ENCODE data around the gene ERGIC1. TPM values are rescaled to one million over a fixed set of nuclear protein-coding genes. Genes with fewer than 3 reads are reported as not detected.

Gene ERGIC1
- total RNA-seq, 8 experiments from 2014 or later: 31.7 to 98.4 (median 57.7) TPM

DNA sequence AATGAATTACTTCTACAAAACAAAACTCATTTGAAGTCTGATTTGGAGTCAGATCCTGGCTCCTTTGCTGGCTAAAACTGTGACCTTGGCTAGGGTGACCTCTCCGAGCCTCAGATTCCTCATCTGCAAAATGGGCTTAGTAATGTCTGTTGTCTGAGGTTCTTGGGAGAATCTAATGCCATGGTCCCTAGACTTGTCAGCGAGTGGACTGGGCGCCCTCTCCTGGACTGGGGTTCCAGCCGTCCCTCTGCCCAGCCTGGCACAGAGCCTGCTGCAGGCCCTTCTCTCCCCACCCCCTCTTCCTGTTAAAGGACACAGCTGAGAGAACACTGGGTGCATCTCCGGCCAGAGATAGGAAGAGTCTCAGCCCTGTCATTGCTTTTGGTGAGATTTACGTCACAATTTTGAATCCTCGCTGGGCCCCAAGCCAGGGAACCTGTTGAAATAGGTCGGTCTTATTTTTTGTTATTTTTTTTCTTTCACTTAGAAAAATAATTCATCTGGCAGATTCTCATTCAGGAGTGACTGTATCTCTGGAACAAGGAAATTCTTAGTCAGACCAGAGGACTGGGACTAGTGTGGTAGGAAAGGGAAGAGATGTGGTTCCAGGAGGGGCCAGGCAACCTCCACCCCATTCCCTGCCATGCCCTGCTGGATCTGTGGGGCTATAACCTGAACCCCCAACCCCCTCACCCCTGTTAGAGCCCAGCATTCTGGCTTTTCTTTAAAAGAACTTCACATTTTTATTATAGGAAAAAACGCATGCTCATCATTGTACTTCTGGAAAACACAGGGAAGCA is 77.0 kb downstream of the ERGIC1 start:
- ATAC-seq (replicated peaks in 6 of 8): peak in 2 of 8 experiments; percentile 31 to 50
- in situ Hi-C loops (cut with MboI; ENCODE audit: low pct_unique_long_range_greater_than_20kb in 2 of 9, low sequenced_read_pairs in 9 of 9, unreplicated experiment in 9 of 9): loop anchor here in 1 of 9 experiments (25.0 kb wide), 1 partner anchor 424 kb away; no protein-coding TSS in a partner anchor
- 44 to 100% (median 79%) methylated on average over 1 to 5 of the region's 9 CpGs; no CpG with 5 or more reads in 3 of the 10 experiments for WGBS, 10 experiments
- Histone ChIP-seq H3K27ac (no peak overlapping the region), H3K4me1 (replicated peaks in 1 of 2) (peaks cover 9 to 12% of the 10 kb centered on the region in 2 donors), H3K4me3 (no peak overlapping the region)

GRCh38 chr5:172911628-172911880 is 77.5 kb downstream of the ERGIC1 start:
- WGBS, 10 experiments: 0 to 100% (median 83%) methylated on average over 1 to 2 of the region's 2 CpGs; no CpG with 5 or more reads in 1 of the 10 experiments
- in situ Hi-C loops (cut with MboI; ENCODE audit: low pct_unique_long_range_greater_than_20kb in 2 of 9, low sequenced_read_pairs in 9 of 9, unreplicated experiment in 9 of 9): loop anchor here in 1 of 9 experiments (25.0 kb wide), 1 partner anchor 424 kb away; no protein-coding TSS in a partner anchor
- peaks cover 4 to 7% of the 10 kb centered on the region in 2 donors for H3K4me1 ChIP-seq (replicated peaks in 1 of 2)
- no peak for ATAC-seq (replicated peaks in 6 of 8)
- no peak overlapping the region for H3K27ac ChIP-seq
- no peak overlapping the region for H3K4me3 ChIP-seq

DNA sequence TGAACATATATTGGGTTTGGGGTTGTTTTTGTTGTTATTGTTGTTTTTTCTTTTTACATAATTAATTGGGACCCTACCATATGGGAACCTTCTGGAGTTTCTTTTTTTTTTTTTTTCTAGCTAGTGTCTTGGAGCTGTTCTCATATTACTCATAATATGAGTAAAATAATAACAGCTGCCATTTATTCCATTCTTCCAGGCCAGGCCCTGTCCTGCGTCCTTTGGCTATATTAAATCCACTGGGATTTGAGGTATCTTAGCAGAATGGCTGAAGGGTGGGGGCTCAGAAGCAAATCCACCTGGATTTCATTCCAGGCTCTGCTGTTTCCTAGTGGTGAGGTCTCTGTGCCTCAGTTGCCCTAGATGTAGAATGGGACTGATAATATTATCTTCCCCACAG is 77.9 kb downstream of the ERGIC1 start:
- H3K27ac ChIP-seq: no peak overlapping the region
- no peak overlapping the region for H3K4me3 ChIP-seq
- no peak for ATAC-seq (replicated peaks in 6 of 8)
- in situ Hi-C loops (cut with MboI; ENCODE audit: low pct_unique_long_range_greater_than_20kb in 2 of 9, low sequenced_read_pairs in 9 of 9, unreplicated experiment in 9 of 9): loop anchor here in 1 of 9 experiments (25.0 kb wide), 1 partner anchor 425 kb away; no protein-coding TSS in a partner anchor
- WGBS, 10 experiments: 89 to 100% methylated on average over 1 of the region's 1 CpG; no CpG with 5 or more reads in 8 of the 10 experiments
- peaks cover under 1 to 2% of the 10 kb centered on the region in 2 donors for H3K4me1 ChIP-seq (replicated peaks in 1 of 2)

DNA sequence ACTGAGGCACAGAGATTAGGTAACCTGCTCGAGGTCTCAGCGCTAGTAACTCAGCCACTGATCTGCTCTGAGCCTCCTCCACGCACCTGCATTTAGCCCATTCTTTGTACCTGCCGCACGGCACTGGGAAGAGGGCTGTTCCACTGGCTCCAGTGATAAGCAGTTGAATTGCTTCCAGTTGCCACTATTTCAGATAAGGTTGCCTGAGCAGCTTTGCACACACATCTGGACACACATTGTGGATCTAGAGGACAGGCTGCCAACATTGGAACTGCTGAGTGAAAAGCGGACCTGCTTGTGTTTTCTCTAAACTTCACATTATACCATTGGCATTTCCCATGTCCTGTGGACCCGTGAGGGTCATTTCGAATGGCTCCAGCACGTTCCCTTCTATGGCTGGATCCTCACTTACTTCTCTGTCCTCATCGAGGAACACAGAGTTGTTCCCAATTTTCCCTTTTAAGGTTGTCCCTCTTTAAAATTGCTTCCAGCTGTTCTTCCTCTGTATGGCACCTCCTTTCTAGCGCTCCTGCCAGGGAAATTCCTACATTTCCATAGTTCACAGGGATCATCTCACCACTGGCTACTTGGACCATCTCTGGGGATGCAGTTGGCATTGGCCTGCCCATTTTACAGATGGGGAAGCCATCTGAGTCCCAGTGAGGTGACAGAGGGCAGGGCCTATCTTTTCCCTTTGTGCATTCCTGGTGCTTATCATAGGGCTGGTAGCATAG is 79.2 kb downstream of the ERGIC1 start:
- ATAC-seq (replicated peaks in 6 of 8): no peak
- WGBS, 10 experiments: 33 to 98% (median 86%) methylated on average over 1 to 7 of the region's 11 CpGs; no CpG with 5 or more reads in 2 of the 10 experiments
- in situ Hi-C loops (cut with MboI; ENCODE audit: low pct_unique_long_range_greater_than_20kb in 2 of 9, low sequenced_read_pairs in 9 of 9, unreplicated experiment in 9 of 9): loop anchor here in 1 of 9 experiments (25.0 kb wide), 1 partner anchor 426 kb away; no protein-coding TSS in a partner anchor
- no peak overlapping the region for H3K4me3 ChIP-seq
- peaks cover 0 to under 1% of the 10 kb centered on the region in 2 donors for H3K4me1 ChIP-seq (replicated peaks in 1 of 2)
- no peak overlapping the region for H3K27ac ChIP-seq

GRCh38 chr5:172915514-172915913 is 81.5 kb downstream of the ERGIC1 start:
- ATAC-seq (replicated peaks in 6 of 8): no peak
- WGBS, 10 experiments: 93 to 100% (median 100%) methylated on average over 1 to 9 of the region's 10 CpGs; no CpG with 5 or more reads in 5 of the 10 experiments
- H3K4me3 ChIP-seq: no peak overlapping the region
- peaks cover 7 to 22% of the 10 kb centered on the region in 2 donors for H3K4me1 ChIP-seq (replicated peaks in 1 of 2)
- in situ Hi-C loops (cut with MboI; ENCODE audit: low pct_unique_long_range_greater_than_20kb in 2 of 9, low sequenced_read_pairs in 9 of 9, unreplicated experiment in 9 of 9): loop anchor here in 1 of 9 experiments (25.0 kb wide), 1 partner anchor 428 kb away; no protein-coding TSS in a partner anchor
- no peak overlapping the region for H3K27ac ChIP-seq

- peak in 1 of 8 experiments; percentile 86 for ATAC-seq (replicated peaks in 6 of 8)
- H3K27ac ChIP-seq: peak overlapping the region in 1 of 2 donors; percentile 64
- H3K4me1 ChIP-seq (replicated peaks in 1 of 2): peaks cover 9 to 27% of the 10 kb centered on the region in 2 donors
- WGBS, 10 experiments: 40 to 100% (median 88%) methylated on average over 1 to 16 of the region's 28 CpGs; no CpG with 5 or more reads in 1 of the 10 experiments
- in situ Hi-C loops (cut with MboI; ENCODE audit: low pct_unique_long_range_greater_than_20kb in 2 of 9, low sequenced_read_pairs in 9 of 9, unreplicated experiment in 9 of 9): loop anchor here in 1 of 9 experiments (25.0 kb wide), 1 partner anchor 431 kb away; no protein-coding TSS in a partner anchor
- H3K4me3 ChIP-seq: no peak overlapping the region
Measured at GRCh38 chr5:172918421-172919371, 84.6 kb downstream of the ERGIC1 start.

DNA sequence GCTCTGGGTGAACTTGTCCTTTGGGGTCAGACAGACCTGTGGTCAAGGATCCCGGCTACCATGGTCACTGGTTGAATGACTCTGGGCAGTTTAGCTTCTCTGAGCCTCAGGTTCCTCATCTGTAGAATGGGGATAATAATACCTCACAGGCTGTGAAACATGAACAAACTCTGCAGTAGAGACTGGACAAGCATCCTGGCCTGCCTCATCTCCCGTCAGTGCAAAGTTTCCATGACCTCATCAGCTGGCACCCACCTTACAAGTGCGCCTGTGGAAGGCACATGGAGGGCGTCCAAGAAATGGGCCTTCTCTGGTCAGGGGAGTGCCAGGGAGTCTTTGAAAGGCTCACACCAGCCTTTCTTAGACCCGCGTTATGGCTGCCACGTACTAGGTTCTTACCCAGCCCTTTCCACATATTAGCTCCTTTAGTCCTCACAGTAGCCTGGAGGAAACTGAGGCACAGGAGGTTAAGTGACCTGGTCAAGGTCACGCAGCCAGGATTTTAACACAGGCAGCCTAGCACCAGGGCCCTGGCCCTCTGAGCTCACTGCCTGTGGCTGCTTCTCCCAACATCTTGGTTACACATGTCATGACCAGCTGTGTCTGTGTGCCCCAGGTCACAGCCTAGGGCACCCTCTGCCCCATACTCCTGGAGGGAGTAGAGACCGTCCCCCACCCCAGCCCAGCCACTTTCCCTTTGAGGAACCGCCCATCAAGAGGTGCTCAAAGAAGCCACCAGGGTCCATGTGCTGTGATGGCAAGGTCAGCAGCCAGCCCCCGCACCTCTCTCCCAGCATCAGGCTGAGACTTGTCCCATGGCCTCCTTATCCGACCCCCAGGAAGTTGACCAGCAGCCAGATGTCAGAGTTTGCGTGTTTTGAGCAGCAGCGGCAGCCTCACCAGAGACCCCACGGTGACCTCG is 85.7 kb downstream of the ERGIC1 start:
- Histone ChIP-seq H3K27ac (peak overlapping the region; percentile 68 to 81), H3K4me3 (no peak overlapping the region), H3K4me1 (replicated peaks in 1 of 2) (peaks cover 9 to 27% of the 10 kb centered on the region in 2 donors)
- in situ Hi-C loops (cut with MboI; ENCODE audit: low pct_unique_long_range_greater_than_20kb in 2 of 9, low sequenced_read_pairs in 9 of 9, unreplicated experiment in 9 of 9): loop anchor here in 3 of 9 experiments (10.0 to 25.0 kb wide), 2 partner anchors 215 to 432 kb away; no protein-coding TSS in a partner anchor
- no peak for ATAC-seq (replicated peaks in 6 of 8)
- WGBS, 10 experiments: 75 to 100% (median 87%) methylated on average over 1 to 8 of the region's 16 CpGs; no CpG with 5 or more reads in 3 of the 10 experiments

GRCh38 chr5:172920447-172920849 is 86.4 kb downstream of the ERGIC1 start:
- Histone ChIP-seq H3K4me3 (no peak overlapping the region), H3K4me1 (replicated peaks in 1 of 2) (peaks cover 9 to 27% of the 10 kb centered on the region in 2 donors), H3K27ac (peak overlapping the region; percentile 68 to 81)
- 0 to 100% (median 33%) methylated on average over 1 to 7 of the region's 13 CpGs; no CpG with 5 or more reads in 5 of the 10 experiments for WGBS, 10 experiments
- peak in 6 of 8 experiments; percentile 38 to 97 (median 95) for ATAC-seq (replicated peaks in 6 of 8)
- in situ Hi-C loops (cut with MboI; ENCODE audit: low pct_unique_long_range_greater_than_20kb in 2 of 9, low sequenced_read_pairs in 9 of 9, unreplicated experiment in 9 of 9): loop anchor here in 3 of 9 experiments (10.0 to 25.0 kb wide), 2 partner anchors 216 to 433 kb away; no protein-coding TSS in a partner anchor

- H3K4me3 ChIP-seq: no peak overlapping the region
- in situ Hi-C loops (cut with MboI; ENCODE audit: low pct_unique_long_range_greater_than_20kb in 2 of 9, low sequenced_read_pairs in 9 of 9, unreplicated experiment in 9 of 9): loop anchor here in 3 of 9 experiments (10.0 to 25.0 kb wide), 2 partner anchors 216 to 434 kb away; no protein-coding TSS in a partner anchor
- 85 to 100% (median 93%) methylated on average over 1 to 6 of the region's 12 CpGs; no CpG with 5 or more reads in 1 of the 10 experiments for WGBS, 10 experiments
- H3K4me1 ChIP-seq (replicated peaks in 1 of 2): peaks cover 9 to 27% of the 10 kb centered on the region in 2 donors
- ATAC-seq (replicated peaks in 6 of 8): no peak
- H3K27ac ChIP-seq: peak overlapping the region; percentile 1 to 68
Measured at GRCh38 chr5:172920995-172921394, 86.9 kb downstream of the ERGIC1 start.

DNA sequence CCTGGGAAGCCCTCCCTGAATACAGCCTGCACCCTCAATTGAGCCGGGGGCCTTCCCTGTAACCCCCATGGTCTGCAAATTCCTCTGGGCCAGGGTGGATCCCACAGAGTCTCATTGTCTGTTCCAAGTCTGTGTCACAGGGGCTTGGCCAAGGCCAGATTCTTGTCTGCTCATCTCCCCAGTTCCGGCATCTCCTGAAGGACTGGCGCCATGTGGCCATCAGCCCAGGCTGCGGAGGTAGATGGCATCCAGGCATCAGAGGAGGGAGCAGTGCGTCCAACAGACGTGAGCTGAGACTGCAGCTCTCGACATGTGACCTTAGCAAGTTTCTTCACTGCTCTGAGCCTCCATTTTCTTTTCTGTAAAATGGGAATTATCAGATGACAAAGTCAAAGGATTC is 87.9 kb downstream of the ERGIC1 start:
- no peak for ATAC-seq (replicated peaks in 6 of 8)
- Histone ChIP-seq H3K27ac (no peak overlapping the region), H3K4me1 (replicated peaks in 1 of 2) (peaks cover 9 to 27% of the 10 kb centered on the region in 2 donors), H3K4me3 (no peak overlapping the region)
- in situ Hi-C loops (cut with MboI; ENCODE audit: low pct_unique_long_range_greater_than_20kb in 2 of 9, low sequenced_read_pairs in 9 of 9, unreplicated experiment in 9 of 9): loop anchor here in 3 of 9 experiments (10.0 to 25.0 kb wide), 2 partner anchors 217 to 435 kb away; no protein-coding TSS in a partner anchor
- 78 to 100% (median 97%) methylated on average over 1 to 3 of the region's 7 CpGs; no CpG with 5 or more reads in 4 of the 10 experiments for WGBS, 10 experiments

DNA sequence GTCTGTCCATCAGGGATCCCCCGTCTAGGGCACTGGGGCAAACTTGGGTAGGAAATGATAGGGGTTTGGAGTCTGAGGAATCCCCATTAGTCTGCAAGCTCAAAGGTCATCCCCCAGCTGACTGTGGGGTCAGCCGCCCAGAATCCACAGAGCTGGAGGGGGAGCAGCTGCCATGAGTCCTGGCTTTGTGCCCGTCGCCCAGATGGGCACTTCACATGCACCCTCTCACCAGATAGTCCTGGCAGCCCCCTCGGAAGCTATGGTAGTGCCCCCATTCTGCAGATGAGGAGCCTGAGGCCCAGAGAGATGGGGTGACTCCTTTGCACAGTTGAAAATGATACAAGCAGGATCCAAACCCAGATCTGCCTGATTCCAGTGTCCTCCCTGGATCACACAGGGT is 89.5 kb downstream of the ERGIC1 start:
- ATAC-seq (replicated peaks in 6 of 8): no peak
- in situ Hi-C loops (cut with MboI; ENCODE audit: low pct_unique_long_range_greater_than_20kb in 2 of 9, low sequenced_read_pairs in 9 of 9, unreplicated experiment in 9 of 9): loop anchor here in 3 of 9 experiments (10.0 to 25.0 kb wide), 2 partner anchors 219 to 436 kb away; no protein-coding TSS in a partner anchor
- Histone ChIP-seq H3K4me1 (replicated peaks in 1 of 2) (peaks cover 9 to 24% of the 10 kb centered on the region in 2 donors), H3K27ac (no peak overlapping the region), H3K4me3 (no peak overlapping the region)
- WGBS, 10 experiments: no CpG with 5 or more reads among the region's 5 CpGs

Data from motor neuron (in vitro differentiated cells).